ENCODE data around the gene NOS1AP.

The NOS1AP gene

GRCh38 chr1:162139211-162139610 is 69.7 kb downstream of the NOS1AP start:
- DNase-seq = no peak

GRCh38 chr1:162141281-162142054 is 72.0 kb downstream of the NOS1AP start:
- DNase-seq = no peak

- no peak for DNase-seq
Measured at GRCh38 chr1:162142968-162143367, 73.5 kb downstream of the NOS1AP start.

- DNase-seq = no peak
Measured at GRCh38 chr1:162144268-162144667, 74.8 kb downstream of the NOS1AP start.

GRCh38 chr1:162144853-162145252 is 75.4 kb downstream of the NOS1AP start:
- no peak for DNase-seq

GRCh38 chr1:162145280-162145965 is 75.9 kb downstream of the NOS1AP start:
- DNase-seq = peak; percentile 38

- no peak for DNase-seq
Measured at GRCh38 chr1:162145966-162146696, 76.6 kb downstream of the NOS1AP start.

- no peak for DNase-seq
Measured at GRCh38 chr1:162147760-162148159, 78.3 kb downstream of the NOS1AP start.

GRCh38 chr1:162150112-162150511 is 80.6 kb downstream of the NOS1AP start:
- DNase-seq = no peak

GRCh38 chr1:162151900-162152829 is 82.7 kb downstream of the NOS1AP start:
- DNase-seq = no peak

GRCh38 chr1:162153374-162153773 is 83.9 kb downstream of the NOS1AP start:
- DNase-seq = no peak

- DNase-seq = no peak
Measured at GRCh38 chr1:162157469-162157868, 88.0 kb downstream of the NOS1AP start.

GRCh38 chr1:162158624-162159271 is 89.3 kb downstream of the NOS1AP start:
- no peak for DNase-seq

- DNase-seq = no peak
Measured at GRCh38 chr1:162159515-162159914, 90.0 kb downstream of the NOS1AP start.

- no peak for DNase-seq
Measured at GRCh38 chr1:162161916-162162550, 92.5 kb downstream of the NOS1AP start.

GRCh38 chr1:162165528-162165927 is 96.0 kb downstream of the NOS1AP start:
- DNase-seq = no peak

GRCh38 chr1:162166917-162167615 is 97.6 kb downstream of the NOS1AP start:
- DNase-seq = no peak

GRCh38 chr1:162168261-162168660 is 98.8 kb downstream of the NOS1AP start:
- no peak for DNase-seq

GRCh38 chr1:162169031-162169790 is 99.7 kb downstream of the NOS1AP start:
- no peak for DNase-seq

GRCh38 chr1:162171111-162171510 is 101.6 kb downstream of the NOS1AP start:
- DNase-seq = no peak

Data from right hindlimb (tissue), 1 donor.